K562 (cell line): Measurements from ENCODE around the gene TTC31. TPM values are rescaled to one million over a fixed set of nuclear protein-coding genes. Genes with fewer than 3 reads are reported as not detected.

Experiments used
- CCAR2 ChIP-seq: fragments of 200-400 bp; formaldehyde crosslinking; IDR thresholded peaks from 2 replicates; pipeline ENCODE4 v1.6.1; 2017; ENCODE audit warnings: mild to moderate bottlenecking, low read depth, low read length
- CHAMP1 ChIP-seq: fragments of 450-650 bp; IDR thresholded peaks from 2 replicates; pipeline ENCODE4 v1.6.1; 2016; ENCODE audit warnings: mild to moderate bottlenecking
- DDX20 ChIP-seq: fragments of 450-650 bp; IDR thresholded peaks from 2 replicates; pipeline ENCODE4 v1.6.1; 2016; ENCODE audit warnings: missing genetic modification characterization, low read depth, mild to moderate bottlenecking, missing compliant biosample characterization, moderate library complexity
- E2F6 ChIP-seq, 2 experiments: IDR thresholded peaks; 2 replicates each; pipeline ENCODE4 v1.6.1; 2011; ENCODE audit warnings: borderline replicate concordance in 1 of 2, control low read depth in 1 of 2, low read depth in 1 of 2, low read length in 1 of 2, mild to moderate bottlenecking in 1 of 2, mixed read lengths in 1 of 2, moderate library complexity in 1 of 2; ENCODE audit not compliant: insufficient read depth in 1 of 2, insufficient read length in 1 of 2, poor library complexity in 1 of 2, severe bottlenecking in 1 of 2; ENCODE audit errors: extremely low read depth in 1 of 2
- FOXO4 ChIP-seq: fragments of 450-650 bp; formaldehyde crosslinking; IDR thresholded peaks from 2 replicates; pipeline ENCODE4 v1.4.0; 2020; ENCODE audit warnings: mild to moderate bottlenecking, moderate library complexity
- HMG20B ChIP-seq: fragments of 250-450 bp; sonication (Bioruptor Pico); IDR thresholded peaks from 2 replicates; pipeline ENCODE4 v1.5.0; 2021; ENCODE audit warnings: mild to moderate bottlenecking
- MITF ChIP-seq: IDR thresholded peaks from 2 replicates; pipeline ENCODE4 v1.6.1; 2014; ENCODE audit warnings: antibody characterized with exemption
- MNT ChIP-seq, 2 experiments: fragments of 450-650 bp; conservative IDR thresholded peaks; 2 replicates each; pipeline ENCODE4 v1.6.1; 2017; ENCODE audit warnings: mild to moderate bottlenecking in 2 of 2, moderate library complexity in 2 of 2
- RBM14 ChIP-seq: fragments of 200-400 bp; formaldehyde crosslinking; IDR thresholded peaks from 2 replicates; pipeline ENCODE4 v1.6.1; 2018; ENCODE audit warnings: low read depth, mild to moderate bottlenecking, low read length, moderate library complexity, borderline replicate concordance; ENCODE audit not compliant: insufficient read depth
- SIX5 ChIP-seq, 2 experiments: IDR thresholded peaks; 2 replicates each; pipeline ENCODE4 v1.6.1; 2011; ENCODE audit warnings: low read length in 2 of 2, borderline replicate concordance in 1 of 2, low read depth in 1 of 2, mild to moderate bottlenecking in 1 of 2, moderate library complexity in 1 of 2; ENCODE audit not compliant: insufficient read depth in 1 of 2
- SRSF3 ChIP-seq: fragments of 200-400 bp; formaldehyde crosslinking; IDR thresholded peaks from 2 replicates; pipeline ENCODE4 v1.6.1; 2016; ENCODE audit warnings: mild to moderate bottlenecking, low read length, moderate library complexity; ENCODE audit not compliant: insufficient read depth
- YY1 ChIP-seq, 3 experiments: IDR thresholded peaks; 2 replicates each; pipeline ENCODE4 v1.6.1; 2011; ENCODE audit warnings: low read length in 2 of 3, mild to moderate bottlenecking in 2 of 3, moderate library complexity in 2 of 3, borderline replicate concordance in 1 of 3, control low read depth in 1 of 3, low read depth in 1 of 3; ENCODE audit not compliant: insufficient read depth in 3 of 3, insufficient replicate concordance in 2 of 3, control insufficient read depth in 1 of 3, insufficient read length in 1 of 3; ENCODE audit errors: extremely low read depth in 1 of 3
- ZNF197 ChIP-seq: fragments of 200-800 bp; sonication (Bioruptor generic); IDR thresholded peaks from 2 replicates; pipeline ENCODE4 v1.6.1; 2016; ENCODE audit warnings: low read depth, missing genetic modification characterization, missing compliant biosample characterization
- ZNF445 ChIP-seq: fragments of 250-450 bp; sonication (Bioruptor Pico); IDR thresholded peaks from 2 replicates; pipeline ENCODE4 v1.4.0; 2020; ENCODE audit warnings: low read depth, mild to moderate bottlenecking, moderate library complexity
- ZNF785 ChIP-seq: fragments of 250-450 bp; sonication (Bioruptor Pico); IDR thresholded peaks from 2 replicates; pipeline ENCODE4 v1.4.0; 2020; ENCODE audit warnings: mild to moderate bottlenecking
- ZNF79 ChIP-seq: fragments of 250-450 bp; sonication (Bioruptor Pico); IDR thresholded peaks from 2 replicates; pipeline ENCODE4 v1.4.0; 2020; ENCODE audit warnings: low read depth, mild to moderate bottlenecking, moderate library complexity
- polyA plus RNA-seq, 8 experiments: library from polyadenylated mRNA; depleted of rRNA in 4 of 8; stranded (reverse) in 5 of 8; unstranded in 3 of 8; fragments of >200 nt; fragmentation: Nextera tagmentation in 2 of 8; fragmentation: Illumina TruSeq in 1 of 8; extraction: Ambion mirVana in 2 of 8; extraction: Trizol in 1 of 8; gene quantifications; 2 replicates each; pipeline versions ENCODE4 v1.2.1 to v1.2.3, GENCODE V29; 2011 to 2014; ENCODE audit warnings: inconsistent platforms in 1 of 8, missing spikeins in 1 of 8
- total RNA-seq, 7 experiments: library from RNA; depleted of rRNA in 6 of 7; stranded (reverse); fragments of >200 nt in 6 of 7; fragmentation: Illumina TruSeq in 2 of 7; extraction: Trizol in 2 of 7; gene quantifications; 2 replicates each; pipeline versions ENCODE4 v1.2.1 to v1.2.3, GENCODE V29; 2011 to 2021; ENCODE audit warnings: low replicate concordance in 1 of 7

Gene TTC31
- total and polyA plus RNA-seq, 9 of the 15 experiments (the other 6 are each of a cell fraction or from before 2014, with no cell fraction given) = 4.7 to 30.5 (median 15.9) TPM

GRCh38 chr2:74507145-74507925 is 24.5 kb downstream of the TTC31 start, which contains the start of gene PCGF1 (continued):
- TF ChIP-seq ZNF79 (CRISPR knock-in tag) = no peak
- 0 out of 2 replicates have a peak, but pooled peaks have one; percentile 33 for TF ChIP-seq MITF
- TF ChIP-seq RBM14 = 0 out of 2 replicates have a peak, but pooled peaks have one; percentile 55
- no peak for TF ChIP-seq SIX5 (IDR thresholded peaks at IDR 0.05; ENCODE audit: borderline replicate concordance in 1 of 2, insufficient read depth in 1 of 2, low read depth in 1 of 2, low read length in 2 of 2)
- TF ChIP-seq CHAMP1 = no peak
- TF ChIP-seq FOXO4 (CRISPR knock-in tag) = no peak
- TF ChIP-seq HMG20B = no peak
- TF ChIP-seq CCAR2 = no peak
- TF ChIP-seq YY1 (IDR thresholded peaks at IDR 0.05; ENCODE audit: borderline replicate concordance in 1 of 3, control insufficient read depth in 1 of 3, extremely low read depth in 1 of 3, insufficient read depth in 3 of 3, insufficient read length in 1 of 3, insufficient replicate concordance in 2 of 3, low read depth in 1 of 3, low read length in 2 of 3) = peak; percentile 83 to 96 (median 94)
- peak; percentile 84 to 89 for TF ChIP-seq MNT (conservative IDR thresholded peaks at IDR 0.05)
- TF ChIP-seq ZNF197 (CRISPR knock-in tag) = no peak
- TF ChIP-seq E2F6 (IDR thresholded peaks at IDR 0.05; ENCODE audit: borderline replicate concordance in 1 of 2, extremely low read depth in 1 of 2, insufficient read depth in 1 of 2, insufficient read length in 1 of 2, low read depth in 1 of 2, low read length in 1 of 2, poor library complexity in 1 of 2, severe bottlenecking in 1 of 2) = peak; percentile 67 to 69
- TF ChIP-seq DDX20 (tag) = no peak
- no peak for TF ChIP-seq ZNF445 (CRISPR knock-in tag)
- no peak for TF ChIP-seq SRSF3
- TF ChIP-seq ZNF785 (CRISPR knock-in tag) = no peak
